C4-2B (cell line): Measurements from ENCODE around the gene C20orf141.

Experiments used
- ZFX ChIP-seq: fragments of 450-650 bp; IDR thresholded peaks from 2 replicates; pipeline ENCODE4 v1.6.1; 2017
- TF ChIP-seq, protein P1 (sequence below): fragments of 450-650 bp; conservative IDR thresholded peaks from 2 replicates; pipeline ENCODE4 v1.5.1; 2017; ENCODE audit warnings: mild to moderate bottlenecking

DNA sequence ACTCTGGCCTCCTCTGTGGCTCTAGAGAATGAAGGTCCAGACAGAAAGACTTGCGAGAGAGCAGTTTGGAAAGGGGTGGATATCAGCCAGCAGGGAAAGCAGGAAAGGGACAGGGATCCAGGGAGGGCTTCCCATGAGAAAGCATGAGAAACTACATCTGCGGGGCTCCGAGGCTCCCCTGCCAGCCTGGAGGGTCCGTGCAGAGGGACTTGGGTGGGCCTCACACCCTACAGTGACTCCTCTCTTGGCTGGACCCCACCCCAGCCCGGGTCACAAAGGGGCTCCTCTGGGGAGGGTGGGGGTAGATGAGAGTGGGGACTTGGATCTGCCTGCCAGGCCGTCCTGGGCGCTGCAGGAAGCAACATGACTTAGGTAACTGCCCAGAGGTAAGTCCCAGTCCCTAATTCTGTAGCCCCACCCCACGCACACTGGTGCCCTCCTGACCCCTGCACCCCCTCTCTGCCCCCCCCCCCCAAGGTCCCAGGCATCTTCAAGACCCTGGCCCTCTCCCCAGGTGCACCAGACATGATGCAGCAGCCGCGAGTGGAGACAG lies 1.3 kb downstream of the C20orf141 start, which contains the start of gene TMEM239:
- TF ChIP-seq, protein P1, sequence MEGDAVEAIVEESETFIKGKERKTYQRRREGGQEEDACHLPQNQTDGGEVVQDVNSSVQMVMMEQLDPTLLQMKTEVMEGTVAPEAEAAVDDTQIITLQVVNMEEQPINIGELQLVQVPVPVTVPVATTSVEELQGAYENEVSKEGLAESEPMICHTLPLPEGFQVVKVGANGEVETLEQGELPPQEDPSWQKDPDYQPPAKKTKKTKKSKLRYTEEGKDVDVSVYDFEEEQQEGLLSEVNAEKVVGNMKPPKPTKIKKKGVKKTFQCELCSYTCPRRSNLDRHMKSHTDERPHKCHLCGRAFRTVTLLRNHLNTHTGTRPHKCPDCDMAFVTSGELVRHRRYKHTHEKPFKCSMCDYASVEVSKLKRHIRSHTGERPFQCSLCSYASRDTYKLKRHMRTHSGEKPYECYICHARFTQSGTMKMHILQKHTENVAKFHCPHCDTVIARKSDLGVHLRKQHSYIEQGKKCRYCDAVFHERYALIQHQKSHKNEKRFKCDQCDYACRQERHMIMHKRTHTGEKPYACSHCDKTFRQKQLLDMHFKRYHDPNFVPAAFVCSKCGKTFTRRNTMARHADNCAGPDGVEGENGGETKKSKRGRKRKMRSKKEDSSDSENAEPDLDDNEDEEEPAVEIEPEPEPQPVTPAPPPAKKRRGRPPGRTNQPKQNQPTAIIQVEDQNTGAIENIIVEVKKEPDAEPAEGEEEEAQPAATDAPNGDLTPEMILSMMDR, result no peak
- no peak for TF ChIP-seq ZFX
